Subcutaneous abdominal adipose tissue (tissue), 5 donors: ENCODE data around the gene CMTM1.

Experiments
- H3K27ac ChIP-seq: one replicate; pipeline ENCODE4 v1.7.0; 2013; ENCODE audit warnings: low read depth, mild to moderate bottlenecking, inconsistent platforms, low read length, moderate library complexity
- H3K27me3 ChIP-seq, 5 donors: one replicate each; pipeline ENCODE4 v1.7.0; 2013; ENCODE audit warnings: low read length in 5 of 5, inconsistent platforms in 1 of 5; ENCODE audit not compliant: control insufficient read depth in 5 of 5, insufficient read depth in 4 of 5
- H3K36me3 ChIP-seq, 5 donors: one replicate each; pipeline ENCODE4 v1.7.0; 2013; ENCODE audit warnings: low read length in 5 of 5; ENCODE audit not compliant: control insufficient read depth in 5 of 5, insufficient read depth in 5 of 5
- H3K4me1 ChIP-seq, 5 donors: one replicate each; pipeline ENCODE4 v1.7.0; 2013; ENCODE audit warnings: low read length in 5 of 5, mild to moderate bottlenecking in 3 of 5, moderate library complexity in 1 of 5; ENCODE audit not compliant: control insufficient read depth in 5 of 5, insufficient read depth in 5 of 5
- H3K4me3 ChIP-seq, 5 donors: one replicate each; pipeline ENCODE4 v1.7.0; 2013; ENCODE audit warnings: low read length in 5 of 5, low read depth in 1 of 5
- H3K9ac ChIP-seq, 5 donors: one replicate each; pipeline ENCODE4 v1.7.0; 2013; ENCODE audit warnings: low read length in 5 of 5, mild to moderate bottlenecking in 4 of 5, moderate library complexity in 3 of 5
- H3K9me3 ChIP-seq, 5 donors: one replicate each; pipeline ENCODE4 v1.7.0; 2013; ENCODE audit warnings: low read length in 5 of 5; ENCODE audit not compliant: control insufficient read depth in 5 of 5
- donor health status: healthy.
- donor health status: healthy.
- donor health status: healthy.
- donor health status: healthy.
- donor health status: healthy.

The CMTM1 gene

DNA sequence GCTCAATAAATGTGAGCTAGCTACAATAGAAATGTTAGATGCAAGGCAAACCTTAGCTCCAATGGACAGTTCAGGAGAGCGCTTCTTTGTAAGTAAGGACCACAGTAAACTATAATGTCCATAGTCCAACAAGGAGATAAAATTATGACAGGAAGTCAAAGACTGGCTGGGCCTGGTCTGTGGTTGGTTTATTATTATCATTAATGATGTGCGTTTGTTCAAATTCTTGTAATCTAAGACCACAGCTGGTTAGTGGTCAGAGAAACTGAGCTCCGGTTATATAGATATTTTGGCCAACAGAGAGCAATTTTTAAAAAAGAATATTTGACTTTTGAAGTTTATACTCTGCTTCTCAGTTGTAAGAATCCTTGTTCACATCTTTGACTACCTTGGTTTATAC lies 8.3 kb downstream of the CMTM1 start:
- no peaks in the 10 kb centered on the region for H3K27me3 ChIP-seq
- H3K4me1 ChIP-seq, result peaks cover 2 to 23% (median 22%) of the 10 kb centered on the region in 5 donors
- H3K36me3 ChIP-seq, result no peaks in the 10 kb centered on the region
- H3K9me3 ChIP-seq, result no peaks in the 10 kb centered on the region
- no peak overlapping the region for H3K4me3 ChIP-seq
- H3K9ac ChIP-seq, result no peak overlapping the region
- H3K27ac ChIP-seq, result no peak overlapping the region

GRCh38 chr16:66575060-66575459 lies 8.8 kb downstream of the CMTM1 start:
- Histone ChIP-seq H3K9ac (no peak overlapping the region), H3K27ac (no peak overlapping the region), H3K27me3 (no peaks in the 10 kb centered on the region), H3K4me1 (peaks cover 2 to 23% (median 21%) of the 10 kb centered on the region in 5 donors), H3K36me3 (no peaks in the 10 kb centered on the region), H3K9me3 (no peaks in the 10 kb centered on the region), H3K4me3 (no peak overlapping the region)

- no peak overlapping the region for H3K9ac ChIP-seq
- no peak overlapping the region for H3K27ac ChIP-seq
- H3K4me1 ChIP-seq, result peaks cover 9 to 33% (median 31%) of the 10 kb centered on the region in 5 donors
- no peaks in the 10 kb centered on the region for H3K27me3 ChIP-seq
- H3K36me3 ChIP-seq, result no peaks in the 10 kb centered on the region
- H3K9me3 ChIP-seq, result no peaks in the 10 kb centered on the region
- H3K4me3 ChIP-seq, result no peak overlapping the region
Observed at GRCh38 chr16:66576296-66576695, 10.1 kb downstream of the CMTM1 start.

DNA sequence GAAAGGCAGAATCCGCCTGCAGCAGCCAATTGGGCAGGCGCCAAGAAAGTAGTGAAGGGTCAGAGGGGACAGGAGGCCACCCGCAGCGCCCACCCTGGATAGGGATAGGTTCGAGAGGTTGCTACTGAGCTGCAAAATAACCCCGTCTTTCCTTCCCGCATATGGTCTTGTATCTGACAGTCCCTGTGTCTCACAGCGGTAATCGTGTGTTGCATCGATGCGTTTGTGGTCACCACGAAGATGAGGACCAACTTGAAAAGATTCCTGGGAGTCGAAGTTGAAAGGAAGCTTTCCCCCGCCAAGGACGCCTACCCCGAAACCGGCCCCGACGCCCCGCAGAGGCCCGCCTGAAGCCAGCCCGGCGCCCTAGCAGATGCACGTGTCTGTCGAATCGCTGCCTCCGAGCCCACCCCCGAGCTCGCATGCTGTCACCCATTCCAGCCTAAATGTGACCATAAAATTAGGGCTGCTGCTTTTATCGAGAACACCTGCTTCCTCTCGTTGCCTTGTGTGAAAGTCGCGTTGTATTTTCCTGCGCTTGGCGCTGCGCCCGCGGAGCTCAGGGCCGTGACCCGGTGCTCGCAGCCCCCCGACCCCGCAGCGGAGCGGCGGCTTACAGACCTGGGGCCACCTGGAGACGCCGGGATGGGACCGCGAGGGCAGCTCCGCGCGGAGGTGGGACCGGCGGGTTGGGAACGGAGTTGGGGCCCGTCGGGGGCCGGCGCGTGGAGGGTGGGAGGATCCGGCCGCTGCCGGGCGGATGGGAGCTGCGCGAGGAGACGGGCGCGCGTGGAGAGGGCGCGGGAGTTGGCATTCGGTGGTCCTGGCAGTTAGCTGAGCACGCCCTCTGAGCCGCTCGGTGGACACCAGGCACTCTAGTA lies 12.7 kb downstream of the CMTM1 start, which contains the start of gene CMTM2:
CMTM2 (plus strand) TSS at position 813 of the 881 bp plus-strand sequence. CDS start 145 bp downstream, outside the sequence.
- Histone ChIP-seq H3K27me3 (no peaks in the 10 kb centered on the region), H3K36me3 (no peaks in the 10 kb centered on the region), H3K27ac (peak within 1 kb of the TSS; percentile 53), H3K4me3 (peak within 1 kb of the TSS; percentile 40 to 61 (median 46)), H3K9me3 (no peaks in the 10 kb centered on the region), H3K4me1 (peaks cover 11 to 43% (median 38%) of the 10 kb centered on the region in 5 donors), H3K9ac (peak within 1 kb of the TSS in 2 of 5 donors; percentile 30 to 36)

DNA sequence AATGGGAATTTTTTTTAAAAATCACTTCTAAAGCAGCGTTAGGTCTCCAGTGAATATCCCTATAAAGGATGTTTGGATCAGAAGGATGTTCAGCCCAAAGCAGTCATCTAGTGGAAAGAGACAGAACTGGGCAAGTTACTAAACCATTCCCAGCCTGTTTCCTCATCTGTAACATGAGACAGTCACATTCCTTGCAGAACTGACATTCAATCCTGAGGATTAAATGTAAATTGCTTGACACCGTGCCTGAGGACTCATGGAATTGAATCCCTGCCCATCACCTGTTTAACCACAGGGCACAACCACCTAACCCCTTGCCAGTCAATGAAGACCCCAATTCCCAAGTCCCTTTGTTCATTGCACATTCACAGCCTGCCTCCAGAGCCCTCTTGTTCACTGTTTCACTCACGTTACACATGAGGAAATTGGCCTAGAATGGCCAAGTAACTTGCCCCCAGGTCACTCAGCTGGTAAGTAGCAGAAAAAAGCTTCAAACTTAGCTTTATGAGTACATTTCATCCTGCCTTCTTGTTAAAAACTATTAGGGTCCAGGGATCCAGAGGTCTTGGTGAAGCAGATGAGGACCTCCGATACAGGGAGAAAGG lies 14.5 kb downstream of the CMTM1 start:
- Histone ChIP-seq H3K27me3 (no peaks in the 10 kb centered on the region), H3K4me3 (no peak overlapping the region), H3K9ac (peak overlapping the region in 1 of 5 donors; percentile 26), H3K27ac (peak overlapping the region; percentile 53), H3K9me3 (no peaks in the 10 kb centered on the region), H3K4me1 (peaks cover 11 to 45% (median 42%) of the 10 kb centered on the region in 5 donors), H3K36me3 (no peaks in the 10 kb centered on the region)

GRCh38 chr16:66581246-66581952 lies 15.2 kb downstream of the CMTM1 start:
- Histone ChIP-seq H3K4me3 (peak overlapping the region in 1 of 5 donors; percentile 21), H3K9ac (peak overlapping the region in 2 of 5 donors; percentile 16 to 26), H3K27ac (peak overlapping the region; percentile 53), H3K9me3 (no peaks in the 10 kb centered on the region), H3K36me3 (no peaks in the 10 kb centered on the region), H3K4me1 (peaks cover 11 to 52% (median 49%) of the 10 kb centered on the region in 5 donors), H3K27me3 (no peaks in the 10 kb centered on the region)

DNA sequence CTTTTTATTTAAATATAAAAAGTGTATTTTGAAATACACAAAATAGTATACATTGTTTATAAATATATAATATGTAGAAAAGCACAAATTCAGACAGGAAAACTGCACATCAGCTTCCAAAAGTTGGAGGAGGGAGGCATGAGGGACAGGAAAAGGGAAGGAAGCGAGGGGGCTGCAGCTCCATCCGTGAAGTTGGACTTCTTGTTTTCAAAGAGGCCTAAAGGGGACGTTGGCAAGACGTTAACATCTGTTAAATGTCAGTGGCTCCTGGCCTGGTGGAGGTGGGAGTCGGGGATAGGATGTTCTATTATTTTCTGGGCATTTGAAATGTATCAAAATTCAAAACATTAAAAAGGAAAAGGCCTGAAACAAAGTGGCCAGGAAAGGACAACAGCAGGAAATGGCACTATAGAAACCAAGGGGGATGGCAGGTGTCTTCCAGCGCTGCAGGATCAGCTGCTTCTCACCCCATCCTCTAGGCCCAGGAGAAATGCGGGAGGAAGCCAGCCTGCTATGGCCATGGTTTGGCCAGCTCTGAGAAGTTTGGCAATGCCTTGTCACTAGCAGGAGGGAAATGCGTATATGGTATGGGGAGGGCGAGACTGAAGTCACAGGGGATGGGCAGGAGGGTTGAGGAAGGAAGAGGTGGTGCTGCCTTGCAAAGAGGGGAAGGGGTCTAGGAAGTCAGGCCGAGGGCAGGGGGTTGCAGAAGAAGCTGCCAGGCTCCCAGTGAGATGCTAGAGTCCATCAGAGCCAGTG lies 19.4 kb downstream of the CMTM1 start:
- Histone ChIP-seq H3K4me1 (peaks cover 8 to 44% (median 38%) of the 10 kb centered on the region in 5 donors), H3K36me3 (no peaks in the 10 kb centered on the region), H3K27ac (no peak overlapping the region), H3K4me3 (no peak overlapping the region), H3K27me3 (no peaks in the 10 kb centered on the region), H3K9me3 (no peaks in the 10 kb centered on the region), H3K9ac (peak overlapping the region in 1 of 5 donors; percentile 23)

GRCh38 chr16:66587881-66588600 lies 21.8 kb downstream of the CMTM1 start:
- H3K36me3 ChIP-seq, result no peaks in the 10 kb centered on the region
- H3K4me3 ChIP-seq, result peak overlapping the region in 4 of 5 donors; percentile 12 to 59 (median 38)
- no peaks in the 10 kb centered on the region for H3K27me3 ChIP-seq
- H3K9ac ChIP-seq, result peak overlapping the region in 2 of 5 donors; percentile 24 to 53
- no peaks in the 10 kb centered on the region for H3K9me3 ChIP-seq
- peaks cover 0 to 31% (median 21%) of the 10 kb centered on the region in 5 donors for H3K4me1 ChIP-seq
- H3K27ac ChIP-seq, result no peak overlapping the region
